HG03108 (cell line): ENCODE measurements around the gene KIF11.
"Not testable (repeated sequence)": the region's sequence is repeated elsewhere in the genome, so short reads cannot be mapped to it uniquely, and the experiment has no call there.

Source experiments
- ATAC-seq: cut with Tn5 transposase; IDR thresholded peaks from one replicate; pipeline ENCODE4 v1.9.1; 2021; ENCODE audit warnings: moderate library complexity; ENCODE audit not compliant: unreplicated experiment

KIF11 gene

DNA sequence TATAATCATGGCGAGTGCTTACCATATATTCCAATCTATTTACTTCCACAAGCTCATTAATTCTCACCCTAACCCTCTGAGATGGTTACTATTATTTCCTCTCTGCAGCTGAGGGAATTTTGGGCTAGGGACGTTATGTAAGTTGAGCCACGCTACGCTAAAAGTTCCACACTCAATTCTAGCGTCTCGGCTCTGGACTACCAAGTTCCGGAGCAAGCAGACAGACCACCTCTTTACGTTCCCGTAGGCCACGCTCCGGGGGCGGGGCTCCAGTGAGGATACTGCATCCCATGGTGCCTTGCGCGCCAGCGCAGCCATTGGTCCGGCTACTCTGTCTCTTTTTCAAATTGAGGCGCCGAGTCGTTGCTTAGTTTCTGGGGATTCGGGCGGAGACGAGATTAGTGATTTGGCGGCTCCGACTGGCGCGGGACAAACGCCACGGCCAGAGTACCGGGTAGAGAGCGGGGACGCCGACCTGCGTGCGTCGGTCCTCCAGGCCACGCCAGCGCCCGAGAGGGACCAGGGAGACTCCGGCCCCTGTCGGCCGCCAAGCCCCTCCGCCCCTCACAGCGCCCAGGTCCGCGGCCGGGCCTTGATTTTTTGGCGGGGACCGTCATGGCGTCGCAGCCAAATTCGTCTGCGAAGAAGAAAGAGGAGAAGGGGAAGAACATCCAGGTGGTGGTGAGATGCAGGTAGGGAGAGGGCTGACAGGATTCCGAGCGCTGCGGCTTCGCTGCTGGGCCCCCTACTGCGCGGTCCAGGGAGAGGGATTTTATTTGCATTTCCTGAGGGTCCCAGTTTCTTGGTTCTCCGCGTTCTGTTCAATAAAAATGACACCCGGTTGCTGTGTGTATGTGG is at the start of gene KIF11:
Gene KIF11 (plus strand): TSS at position 370 of the 858 bp plus-strand sequence. CDS start 246 bp downstream, at position 616.
- ATAC-seq = peak; percentile 68

DNA sequence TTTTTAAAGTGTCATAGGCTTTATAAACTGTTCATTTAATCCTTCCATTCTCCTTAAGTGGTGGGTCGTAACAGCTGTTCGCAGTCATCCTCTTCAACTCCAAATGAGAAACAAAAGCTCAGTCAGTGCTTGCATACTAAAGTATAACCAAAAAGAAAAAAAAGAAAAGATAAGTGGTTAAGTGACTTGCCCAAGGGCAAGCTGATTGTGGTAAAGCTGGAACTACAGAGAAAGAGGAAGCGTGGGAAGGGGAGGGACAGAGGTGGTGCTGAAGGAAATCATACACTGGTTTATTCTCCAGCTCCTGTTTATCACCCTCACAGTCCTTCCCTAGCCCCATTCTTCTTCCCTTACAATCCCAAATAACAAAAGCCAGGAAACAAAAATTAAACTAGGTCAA is 48.6 kb upstream of the KIF11 start:
- ATAC-seq = no peak

DNA sequence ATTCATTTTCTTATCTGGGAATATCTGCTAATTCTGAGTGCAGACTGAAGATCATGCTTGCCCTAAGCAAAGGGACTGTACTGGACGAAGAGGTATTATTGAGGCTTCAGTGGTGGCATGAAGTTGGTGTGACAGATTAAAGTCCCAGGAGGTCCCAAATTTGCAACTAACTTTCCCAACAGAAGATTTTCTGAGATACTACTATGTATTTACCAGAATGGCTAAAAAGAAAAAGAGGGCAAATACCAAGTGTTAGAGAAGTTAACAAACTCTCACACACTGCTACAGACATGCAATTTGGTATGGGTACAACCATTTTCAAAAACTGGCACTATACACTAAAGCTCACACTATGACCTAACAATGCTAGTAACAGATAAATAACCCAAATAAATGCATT is 47.4 kb upstream of the KIF11 start:
- ATAC-seq = no peak

DNA sequence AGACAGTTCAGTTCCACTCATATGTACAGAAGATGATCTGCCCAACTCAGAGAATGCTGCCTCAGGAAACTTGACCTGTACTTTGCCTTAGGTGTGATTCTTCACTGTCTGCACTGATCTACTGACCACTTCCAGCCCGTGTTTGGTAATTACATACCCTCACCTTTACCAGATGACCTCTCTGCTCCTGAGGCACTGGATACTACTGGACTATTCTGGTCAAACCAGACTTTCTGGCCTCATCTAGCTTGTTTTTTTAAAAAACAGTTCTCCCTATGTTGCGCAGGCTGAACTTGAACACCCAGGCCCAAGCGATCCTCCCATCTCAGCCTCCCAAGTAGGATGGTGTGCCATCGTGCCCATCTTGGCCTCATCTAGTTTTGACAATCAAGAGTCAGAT is 45.3 kb upstream of the KIF11 start:
- ATAC-seq = no peak

DNA sequence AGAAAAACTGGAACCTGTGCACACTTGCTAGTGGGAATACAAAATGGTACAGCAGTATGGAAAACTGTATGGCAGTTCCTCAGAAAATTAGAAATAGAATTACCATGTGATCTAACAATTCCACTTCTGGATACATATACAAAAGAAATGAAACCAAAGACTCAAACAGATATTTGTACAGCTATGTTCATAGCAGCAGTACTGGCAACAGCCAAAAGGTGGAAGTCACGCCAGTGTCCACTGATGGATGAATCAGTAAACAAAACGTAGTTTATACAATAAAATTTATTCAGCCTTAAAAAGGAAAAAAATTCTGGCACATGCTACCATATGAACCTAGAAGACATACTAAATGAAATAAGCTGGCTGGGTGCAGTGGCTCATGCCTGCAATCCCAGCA is 42.0 kb upstream of the KIF11 start:
- no peak for ATAC-seq

DNA sequence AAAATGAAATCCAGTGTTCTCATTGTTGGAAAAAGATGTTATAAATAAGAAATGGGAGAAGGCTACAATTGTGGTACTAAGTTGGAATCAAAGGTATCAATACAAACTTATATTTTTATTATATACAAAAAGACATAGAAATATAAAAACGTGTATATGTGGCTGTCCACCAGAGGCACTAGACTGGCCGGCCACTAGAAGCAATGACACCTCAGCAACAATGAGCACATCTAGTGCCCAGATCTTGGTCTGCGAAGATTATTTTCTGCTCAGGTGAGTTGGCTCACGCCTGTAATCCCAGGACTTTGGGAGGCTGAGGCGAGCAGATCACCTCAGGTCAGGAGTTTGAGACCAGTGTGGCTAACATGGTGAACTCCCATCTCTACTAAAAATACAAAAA is 40.6 kb upstream of the KIF11 start:
- ATAC-seq = no peak

DNA sequence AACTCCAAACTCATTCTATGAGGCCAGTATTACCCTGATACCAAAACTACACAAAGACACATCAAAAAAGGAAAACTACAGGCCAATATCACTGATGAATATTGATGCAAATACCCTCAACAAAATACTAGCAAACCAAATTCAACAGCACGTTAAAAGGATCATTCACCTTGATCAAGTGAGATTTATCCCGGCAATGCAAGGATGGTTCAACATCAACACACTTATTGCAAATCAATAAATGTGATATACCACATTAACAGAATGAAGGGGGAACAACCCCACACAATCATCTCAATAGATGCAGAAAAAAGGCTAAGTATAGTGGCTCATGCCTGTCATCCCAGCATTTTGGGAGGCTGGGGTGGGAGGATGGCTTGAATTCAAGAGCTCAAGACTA is 39.0 kb upstream of the KIF11 start:
- ATAC-seq = no peak

DNA sequence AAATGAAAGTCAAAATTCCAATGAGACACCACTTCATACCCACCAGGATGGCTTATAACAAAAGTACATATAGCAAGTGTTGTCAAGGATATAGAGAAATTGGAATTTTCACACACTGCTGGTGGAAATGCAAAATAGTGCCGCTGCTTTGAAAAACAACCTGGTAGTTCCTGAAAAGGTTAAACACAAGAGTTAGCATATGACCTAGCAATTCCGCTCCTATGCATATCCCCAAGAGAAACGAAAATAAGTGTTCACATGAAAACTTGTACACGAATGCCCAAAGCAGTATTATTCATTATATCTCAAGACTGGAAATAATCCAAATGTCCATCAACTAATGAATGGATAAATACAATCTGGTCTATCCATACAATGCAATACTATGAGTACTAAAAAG is 33.9 kb upstream of the KIF11 start:
- no peak for ATAC-seq

DNA sequence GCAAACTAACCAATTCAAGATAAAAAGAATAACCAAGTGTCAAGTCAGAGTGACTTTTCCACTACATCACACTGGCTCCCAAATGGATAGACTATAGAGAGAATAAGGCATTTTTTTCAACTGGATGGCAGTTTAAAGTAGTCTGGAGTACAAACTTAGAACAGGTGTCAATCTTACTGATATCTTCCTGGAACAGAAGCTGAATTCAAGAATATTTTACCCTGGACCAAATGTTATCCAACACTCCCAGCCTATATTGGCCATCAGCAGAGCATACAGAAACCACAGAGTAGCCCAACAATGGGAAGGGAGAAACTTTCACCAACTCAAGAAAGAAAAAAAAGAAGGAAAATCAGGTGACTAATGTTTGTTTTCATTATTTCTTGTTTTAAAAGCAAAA is 30.5 kb upstream of the KIF11 start:
- no peak for ATAC-seq

DNA sequence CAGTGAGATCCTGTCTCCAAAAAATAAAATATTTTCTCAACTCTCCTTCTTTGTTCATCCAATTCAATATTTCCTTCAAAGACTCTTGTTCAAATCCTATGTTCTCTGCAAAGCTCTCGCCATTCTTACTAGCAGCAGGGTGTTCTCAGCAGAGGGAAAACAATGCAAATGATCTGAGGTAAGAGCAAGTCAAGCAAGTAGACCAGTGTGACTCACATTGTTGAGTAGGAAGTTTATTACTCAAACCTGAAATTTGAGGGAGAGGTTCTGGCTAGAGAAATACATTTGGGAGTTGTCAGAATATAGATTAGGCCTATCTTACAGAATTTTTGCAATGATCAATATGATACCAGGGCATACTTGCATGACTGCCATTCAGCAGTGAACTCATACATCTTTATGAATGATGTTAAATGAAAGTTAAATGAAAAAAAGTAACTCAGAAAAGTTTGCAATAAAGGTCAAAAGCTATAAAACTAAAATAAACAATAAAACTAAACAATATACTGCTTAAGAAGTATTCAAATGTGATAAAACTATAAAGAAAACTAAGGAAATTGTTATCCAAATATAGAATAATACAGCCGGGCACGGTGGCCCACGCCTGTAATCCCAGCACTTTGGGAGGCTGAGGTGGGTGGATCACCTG is 24.9 kb upstream of the KIF11 start:
- ATAC-seq = peak; percentile 49

DNA sequence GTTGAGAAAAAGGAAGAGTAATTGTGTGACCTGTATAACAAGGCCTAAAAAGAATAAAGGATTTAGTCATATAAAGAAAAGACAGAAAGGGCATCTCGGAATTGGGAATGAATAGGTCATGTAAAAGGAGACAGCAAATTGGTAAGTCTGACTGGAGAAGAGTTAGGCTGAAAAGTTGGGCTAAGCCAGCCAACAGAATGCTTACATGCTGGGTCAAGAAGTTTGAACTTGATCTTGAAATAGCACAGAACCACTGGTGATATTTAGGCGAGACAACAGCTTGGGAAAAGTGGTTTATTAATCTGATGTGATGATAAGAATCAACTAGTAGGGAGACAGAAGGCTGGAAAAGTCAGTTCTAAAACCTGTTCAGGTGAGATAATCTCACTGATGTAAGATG is 23.9 kb upstream of the KIF11 start:
- ATAC-seq = no peak

DNA sequence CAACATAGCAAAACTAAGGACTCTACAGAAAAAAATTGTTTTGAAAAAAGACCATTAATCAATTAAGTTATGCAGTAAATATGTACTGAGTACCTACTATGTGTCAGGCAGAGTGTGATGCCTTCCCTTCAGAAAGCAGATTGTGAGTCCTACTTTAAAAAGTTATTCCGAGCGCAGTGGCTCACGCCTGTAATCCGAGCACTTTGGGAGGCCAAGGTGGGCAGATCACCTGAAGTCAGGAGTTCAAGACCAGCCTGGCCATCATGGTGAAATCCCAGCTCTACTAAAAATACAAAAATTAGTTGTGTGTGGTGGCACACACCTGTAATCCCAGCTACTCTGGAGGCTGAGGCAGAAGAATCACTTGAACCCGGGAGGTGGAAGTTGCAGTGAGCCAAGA is 23.3 kb upstream of the KIF11 start:
- ATAC-seq = not testable (repeated sequence)

DNA sequence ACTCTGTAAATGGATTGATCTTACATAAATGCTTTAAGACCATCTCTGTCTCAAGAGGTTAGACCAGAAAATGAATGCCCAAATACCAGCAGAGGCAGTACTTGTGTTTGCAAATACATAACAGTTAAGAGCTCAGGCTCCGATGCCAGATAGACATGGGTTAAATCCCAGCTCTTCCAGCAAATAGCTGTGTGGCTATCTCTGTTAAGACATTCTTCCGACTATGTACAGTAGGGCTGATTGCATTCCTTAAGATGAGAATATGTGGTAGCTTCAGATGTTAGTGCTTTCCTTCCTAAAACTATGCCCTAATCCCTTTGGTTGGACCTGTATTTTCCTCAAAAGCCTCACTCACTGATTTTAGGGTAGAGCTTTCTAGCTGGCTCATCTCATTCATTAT is 21.3 kb upstream of the KIF11 start:
- no peak for ATAC-seq

DNA sequence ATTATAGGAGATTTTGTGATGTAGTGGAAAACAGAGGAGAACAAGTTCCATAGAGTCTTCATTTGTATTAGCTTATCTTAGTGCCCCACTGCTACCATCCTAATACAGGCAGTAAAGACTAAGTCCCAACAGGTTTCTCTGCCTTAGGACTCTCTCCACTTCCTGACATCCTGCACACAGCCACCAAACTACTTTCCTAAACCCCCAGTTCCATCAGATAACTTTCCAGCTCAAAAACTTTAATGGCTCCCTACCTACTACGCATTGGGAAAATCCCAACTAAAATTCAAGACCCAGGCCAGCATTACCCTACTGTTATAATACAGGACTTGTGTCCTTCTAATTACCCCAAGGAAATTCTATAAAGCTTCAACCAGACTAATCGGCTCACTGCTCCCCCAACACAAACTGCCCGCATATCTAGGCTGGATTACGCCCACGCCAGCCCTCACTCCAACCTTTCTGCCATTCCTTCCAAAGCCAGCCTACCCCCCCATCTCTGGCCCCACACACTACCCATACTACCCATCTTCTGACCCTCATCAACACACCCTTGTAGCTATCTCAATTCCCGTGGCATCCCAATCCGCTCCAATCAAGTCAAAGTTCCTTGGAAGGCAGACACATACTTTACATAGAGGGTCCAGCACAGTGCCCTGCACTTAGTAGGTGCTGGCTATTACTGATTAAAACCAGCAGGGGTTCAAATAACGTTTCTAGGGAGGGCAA is 20.4 kb upstream of the KIF11 start:
- ATAC-seq = no peak

DNA sequence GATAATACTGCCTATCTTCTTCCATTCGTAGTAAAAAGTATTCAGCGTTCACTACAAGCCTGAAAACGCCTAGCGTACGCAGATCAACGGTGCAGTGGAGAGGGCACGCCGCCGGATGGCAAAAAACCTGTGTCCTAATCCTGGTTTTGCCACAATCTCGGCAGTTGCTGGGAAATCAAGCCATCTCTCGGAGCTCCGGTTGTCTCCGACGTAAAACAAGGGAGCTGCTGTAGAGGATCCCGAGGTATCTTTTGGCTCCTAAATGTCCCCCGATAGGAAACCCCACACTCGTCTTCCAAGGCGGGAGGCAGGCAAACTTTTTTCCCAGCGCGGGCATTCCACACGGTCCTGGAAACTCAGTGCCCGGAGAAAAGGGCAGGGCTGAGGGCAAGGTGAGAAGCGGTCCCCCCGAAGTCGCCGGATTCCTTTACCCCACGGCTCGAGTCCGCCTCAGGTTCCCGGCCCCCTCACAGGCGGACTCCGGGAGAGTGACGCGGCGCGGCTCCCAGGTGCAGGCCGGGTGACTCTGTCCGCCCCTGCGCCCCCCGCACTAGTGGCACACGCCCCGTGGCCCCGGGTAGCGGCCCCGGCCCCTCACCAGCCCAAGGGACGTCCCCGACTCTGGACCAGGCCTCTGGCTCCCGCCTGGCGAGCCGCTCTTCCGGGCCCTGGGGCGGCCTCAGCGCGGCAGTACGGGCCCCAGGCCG is 19.7 kb upstream of the KIF11 start:
- ATAC-seq = peak; percentile 35

DNA sequence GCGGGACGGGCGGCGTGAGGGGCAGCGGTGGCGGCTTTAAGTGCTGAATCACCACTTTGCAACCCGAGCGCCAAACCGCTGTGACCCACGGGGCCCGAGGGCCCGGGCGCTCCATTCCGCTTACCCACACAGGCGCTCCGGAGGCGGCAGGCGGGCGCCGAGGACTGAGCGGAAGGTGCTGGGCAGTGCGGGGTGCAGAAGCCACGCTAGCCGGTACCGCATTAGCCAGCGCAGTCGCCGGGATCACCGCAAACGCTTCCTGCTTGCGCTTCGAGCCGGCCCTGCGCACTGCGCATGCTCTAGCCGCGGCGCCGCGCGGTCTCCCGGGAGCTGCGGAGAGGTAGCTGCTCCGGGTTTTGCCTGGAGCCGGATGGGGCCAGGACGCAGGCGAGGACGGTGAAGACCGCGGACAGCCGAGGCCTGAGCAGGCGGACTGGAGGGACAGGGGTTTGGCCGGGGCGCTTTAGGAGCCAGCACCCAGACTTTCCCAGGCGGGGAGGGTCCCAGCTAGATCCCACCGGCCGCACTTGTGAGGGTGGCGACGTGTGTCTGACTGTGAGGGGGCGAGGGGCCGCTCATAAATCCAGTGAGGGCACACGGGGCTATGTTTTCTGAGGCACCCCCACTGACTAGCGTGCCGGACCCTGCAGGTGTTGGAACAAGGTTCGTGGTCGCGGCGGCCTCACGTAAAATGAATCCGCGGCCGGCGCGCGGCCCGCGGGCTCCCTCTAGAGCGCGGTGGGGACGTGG is 19.0 kb upstream of the KIF11 start, which contains the start of gene IDE:
Gene IDE (minus strand): TSS at position 296 of the 750 bp plus-strand sequence. CDS start 74 bp downstream, at position 222.
- peak; percentile 61 for ATAC-seq

DNA sequence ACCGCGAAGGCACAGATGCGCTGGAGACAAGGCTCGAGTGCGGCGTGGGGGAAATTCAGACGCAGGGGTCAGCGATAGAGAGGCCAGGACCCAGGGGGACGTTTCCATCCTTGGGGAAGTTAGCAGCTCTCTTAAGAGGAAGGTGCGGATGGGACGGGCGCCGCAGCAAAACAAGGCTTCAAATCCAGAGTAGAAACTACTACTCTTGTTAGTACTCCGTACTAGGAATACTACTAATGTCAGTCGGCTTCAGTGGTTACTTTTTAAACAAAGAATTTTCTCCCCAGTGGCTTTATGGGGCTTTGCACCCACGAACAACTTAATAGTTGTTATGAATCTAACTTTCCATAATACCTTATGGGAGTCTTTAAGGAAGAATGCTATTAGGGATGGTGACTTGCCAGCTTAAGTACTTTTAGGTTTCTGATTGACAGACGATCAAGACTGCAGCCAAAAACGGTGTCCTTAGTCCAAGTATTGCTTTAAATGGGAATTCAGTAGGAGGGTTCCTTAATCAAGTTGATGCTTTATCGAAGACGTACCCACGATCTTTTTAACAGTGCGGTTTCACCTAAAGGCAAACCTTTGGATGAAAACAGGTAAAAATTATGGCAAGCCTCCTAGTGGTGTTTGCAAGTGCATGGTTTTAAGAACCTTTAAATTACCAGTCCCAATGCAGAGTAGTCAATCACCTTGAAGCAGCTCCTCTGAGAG is 18.2 kb upstream of the KIF11 start:
- ATAC-seq = no peak

DNA sequence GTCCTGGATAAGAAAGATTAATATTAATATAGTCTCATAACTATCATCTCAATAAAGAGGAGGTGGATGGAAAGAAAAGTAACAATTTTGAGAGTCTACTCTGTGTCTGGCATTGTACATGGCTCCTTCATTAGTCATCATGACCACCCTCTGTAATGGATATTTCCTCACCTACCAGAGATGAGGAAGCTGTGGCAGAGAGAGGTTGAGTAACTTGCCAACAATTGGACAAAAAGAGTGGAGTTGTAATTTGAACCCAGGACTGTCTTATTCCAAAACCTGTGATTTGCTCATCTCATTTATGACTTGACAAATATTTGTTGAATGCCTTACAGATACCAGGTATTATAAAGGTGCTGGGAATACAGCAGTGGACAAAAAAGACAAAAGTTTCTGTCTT is 17.0 kb upstream of the KIF11 start:
- ATAC-seq = no peak

DNA sequence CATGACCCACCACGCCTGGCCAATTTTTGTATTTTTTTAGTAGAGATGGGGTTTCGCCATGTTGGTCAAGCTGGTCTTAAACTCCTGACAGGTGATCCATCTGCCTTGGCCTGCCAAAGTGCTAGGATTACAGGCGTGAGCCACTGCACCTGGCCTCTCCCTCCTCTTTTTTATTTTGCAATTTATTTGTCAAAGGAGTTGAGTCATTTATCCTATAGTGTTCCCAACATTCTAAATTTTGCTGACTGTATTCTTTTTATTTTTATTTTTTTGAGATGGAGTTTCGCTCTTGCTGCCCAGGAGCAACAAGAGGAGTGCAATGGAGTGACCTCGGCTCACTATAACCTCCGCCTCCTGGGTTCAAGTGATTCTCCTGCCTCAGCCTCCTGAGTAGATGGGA is 10.6 kb upstream of the KIF11 start:
- ATAC-seq = not testable (repeated sequence)
